Duodenal mucosa (tissue), 2 donors: ENCODE measurements around the gene UCP2.
A peak's percentile ranks its signal among the peaks of the same experiment; 100 is the strongest.

Experiments
- H3K27ac ChIP-seq: one replicate; pipeline ENCODE4 v1.7.0; 2013; ENCODE audit warnings: low read depth, low read length
- H3K27me3 ChIP-seq, 2 donors: one replicate each; pipeline ENCODE4 v1.7.0; 2013; ENCODE audit warnings: low read length in 2 of 2, control low read depth in 1 of 2; ENCODE audit not compliant: insufficient read depth in 2 of 2, control insufficient read depth in 1 of 2
- H3K36me3 ChIP-seq, 2 donors: one replicate each; pipeline ENCODE4 v1.7.0; 2013; ENCODE audit warnings: low read length in 2 of 2, control low read depth in 1 of 2; ENCODE audit not compliant: insufficient read depth in 2 of 2, control insufficient read depth in 1 of 2
- H3K4me1 ChIP-seq, 2 donors: one replicate each; pipeline ENCODE4 v1.7.0; 2013; ENCODE audit warnings: low read length in 2 of 2, control low read depth in 1 of 2; ENCODE audit not compliant: insufficient read depth in 2 of 2, control insufficient read depth in 1 of 2
- H3K4me3 ChIP-seq, 2 donors: one replicate each; pipeline ENCODE4 v1.7.0; 2013; ENCODE audit warnings: low read length in 2 of 2, low read depth in 1 of 2
- H3K9ac ChIP-seq, 2 donors: one replicate each; pipeline ENCODE4 v1.7.0; 2013; ENCODE audit warnings: low read length in 2 of 2, low read depth in 1 of 2
- H3K9me3 ChIP-seq, 2 donors: one replicate each; pipeline ENCODE4 v1.7.0; 2013; ENCODE audit warnings: low read length in 2 of 2, control low read depth in 1 of 2; ENCODE audit not compliant: control insufficient read depth in 1 of 2

Gene UCP2

GRCh38 chr11:74004046-74004695 is 21.5 kb upstream of the UCP2 start:
- Histone ChIP-seq H3K27ac (no peak overlapping the region), H3K9ac (no peak overlapping the region), H3K27me3 (no peaks in the 10 kb centered on the region), H3K9me3 (no peaks in the 10 kb centered on the region), H3K4me1 (peaks cover 21 to 34% of the 10 kb centered on the region in 2 donors), H3K36me3 (peaks cover 0 to 13% of the 10 kb centered on the region in 2 donors), H3K4me3 (no peak overlapping the region)

- no peak overlapping the region for H3K4me3 ChIP-seq
- no peak overlapping the region for H3K27ac ChIP-seq
These were observed 20.2 kb upstream of the UCP2 start for GRCh38 chr11:74002832-74003231.

GRCh38 chr11:74001822-74002286 is 19.2 kb upstream of the UCP2 start:
- Histone ChIP-seq H3K9ac (no peak overlapping the region), H3K36me3 (peaks cover 0 to 13% of the 10 kb centered on the region in 2 donors), H3K4me3 (no peak overlapping the region), H3K27ac (no peak overlapping the region), H3K9me3 (no peaks in the 10 kb centered on the region), H3K4me1 (peaks cover 16 to 22% of the 10 kb centered on the region in 2 donors), H3K27me3 (no peaks in the 10 kb centered on the region)

More at GRCh38 chr11:74002832-74003231, 20.2 kb upstream of the UCP2 start:
- no peaks in the 10 kb centered on the region for H3K9me3 ChIP-seq
- H3K4me1 ChIP-seq = peaks cover 16 to 25% of the 10 kb centered on the region in 2 donors
- no peak overlapping the region for H3K9ac ChIP-seq
- peaks cover 0 to 13% of the 10 kb centered on the region in 2 donors for H3K36me3 ChIP-seq
- no peaks in the 10 kb centered on the region for H3K27me3 ChIP-seq

- Histone ChIP-seq H3K27ac (no peak overlapping the region), H3K4me3 (no peak overlapping the region), H3K9ac (no peak overlapping the region), H3K4me1 (peaks cover 9 to 12% of the 10 kb centered on the region in 2 donors), H3K36me3 (peaks cover 0 to 13% of the 10 kb centered on the region in 2 donors), H3K9me3 (no peaks in the 10 kb centered on the region), H3K27me3 (no peaks in the 10 kb centered on the region)
These were observed 17.9 kb upstream of the UCP2 start for GRCh38 chr11:74000307-74001133.

- no peak overlapping the region for H3K27ac ChIP-seq
- peaks cover 3 to 4% of the 10 kb centered on the region in 2 donors for H3K4me1 ChIP-seq
- H3K9me3 ChIP-seq = no peaks in the 10 kb centered on the region
- no peak overlapping the region for H3K4me3 ChIP-seq
- peaks cover 0 to 13% of the 10 kb centered on the region in 2 donors for H3K36me3 ChIP-seq
- H3K27me3 ChIP-seq = no peaks in the 10 kb centered on the region
- no peak overlapping the region for H3K9ac ChIP-seq
These were observed 17.1 kb upstream of the UCP2 start for GRCh38 chr11:73999581-74000306.

GRCh38 chr11:73998846-73999575 is 16.4 kb upstream of the UCP2 start:
- H3K9me3 ChIP-seq = no peaks in the 10 kb centered on the region
- H3K4me1 ChIP-seq = no peaks in the 10 kb centered on the region
- no peaks in the 10 kb centered on the region for H3K27me3 ChIP-seq
- peaks cover 0 to 13% of the 10 kb centered on the region in 2 donors for H3K36me3 ChIP-seq
- H3K27ac ChIP-seq = no peak overlapping the region
- H3K4me3 ChIP-seq = no peak overlapping the region
- H3K9ac ChIP-seq = no peak overlapping the region

GRCh38 chr11:73997120-73997770 is 14.6 kb upstream of the UCP2 start:
- Histone ChIP-seq H3K4me3 (no peak overlapping the region), H3K4me1 (no peaks in the 10 kb centered on the region), H3K27ac (no peak overlapping the region), H3K9me3 (no peaks in the 10 kb centered on the region), H3K36me3 (no peaks in the 10 kb centered on the region), H3K9ac (no peak overlapping the region), H3K27me3 (no peaks in the 10 kb centered on the region)

GRCh38 chr11:73996161-73996747 is 13.6 kb upstream of the UCP2 start:
- Histone ChIP-seq H3K9ac (no peak overlapping the region), H3K4me3 (no peak overlapping the region), H3K27me3 (no peaks in the 10 kb centered on the region), H3K4me1 (no peaks in the 10 kb centered on the region), H3K9me3 (no peaks in the 10 kb centered on the region), H3K36me3 (no peaks in the 10 kb centered on the region), H3K27ac (no peak overlapping the region)

GRCh38 chr11:73995731-73996130 is 13.1 kb upstream of the UCP2 start:
- Histone ChIP-seq H3K4me3 (no peak overlapping the region), H3K9ac (peak overlapping the region in 1 of 2 donors; percentile 4), H3K27ac (peak overlapping the region; percentile 67), H3K9me3 (no peaks in the 10 kb centered on the region), H3K36me3 (no peaks in the 10 kb centered on the region), H3K27me3 (no peaks in the 10 kb centered on the region), H3K4me1 (no peaks in the 10 kb centered on the region)
